Neuronal stem cell (in vitro differentiated cells): ENCODE results near the gene CENPP.

Experiments used
- DNase-seq: peaks from one replicate; pipeline ENCODE4 v3.0.0-alpha.2; 2013; ENCODE audit warnings: low spot score
- H2AFZ ChIP-seq: one replicate; pipeline ENCODE4 v1.6.1; 2013; ENCODE audit warnings: mild to moderate bottlenecking, low read length, inconsistent platforms
- H2AK5ac ChIP-seq: 2 replicates; pipeline ENCODE4 v1.6.1; 2013; ENCODE audit warnings: low read depth, mild to moderate bottlenecking, inconsistent platforms, low read length, moderate library complexity, mixed read lengths
- H2BK120ac ChIP-seq: 2 replicates; pipeline ENCODE4 v1.6.1; 2013; ENCODE audit warnings: low read depth, mild to moderate bottlenecking, inconsistent platforms, low read length, moderate library complexity, mixed read lengths
- H2BK12ac ChIP-seq: one replicate; pipeline ENCODE4 v1.6.1; 2013; ENCODE audit warnings: low read length, inconsistent platforms
- H2BK15ac ChIP-seq: 2 replicates; pipeline ENCODE4 v1.6.1; 2013; ENCODE audit warnings: mild to moderate bottlenecking, low read length, inconsistent platforms, mixed read lengths
- H2BK5ac ChIP-seq: one replicate; pipeline ENCODE4 v1.6.1; 2013; ENCODE audit warnings: inconsistent platforms, mild to moderate bottlenecking, low read length, moderate library complexity
- H3K14ac ChIP-seq: one replicate; pipeline ENCODE4 v1.6.1; 2013; ENCODE audit warnings: low read length, inconsistent platforms
- H3K18ac ChIP-seq: 2 replicates; pipeline ENCODE4 v1.6.1; 2013; ENCODE audit warnings: low read length, inconsistent platforms
- H3K23ac ChIP-seq: 2 replicates; pipeline ENCODE4 v1.6.1; 2013; ENCODE audit warnings: low read depth, mild to moderate bottlenecking, mixed read lengths, low read length, inconsistent platforms; ENCODE audit not compliant: poor library complexity
- H3K27ac ChIP-seq: replicated peaks from 3 replicates; pipeline ENCODE4 v1.5.1; 2013; ENCODE audit warnings: low read length, inconsistent platforms
- H3K27me3 ChIP-seq, 3 experiments: 2 replicates each; pipeline ENCODE4 v1.6.1; 2013; ENCODE audit warnings: low read length in 3 of 3, mild to moderate bottlenecking in 2 of 3, inconsistent platforms in 1 of 3, low read depth in 1 of 3, mixed read lengths in 1 of 3, moderate library complexity in 1 of 3; ENCODE audit not compliant: control insufficient read depth in 3 of 3, insufficient read depth in 3 of 3
- H3K36me3 ChIP-seq, 2 donors: replicated peaks in 1 of 2; 2 replicates each; pipeline ENCODE4 v1.6.1; 2013; ENCODE audit warnings: low read length in 2 of 2; ENCODE audit not compliant: control insufficient read depth in 2 of 2, insufficient read depth in 2 of 2
- H3K4ac ChIP-seq: 2 replicates; pipeline ENCODE4 v1.6.1; 2013; ENCODE audit warnings: inconsistent platforms, mild to moderate bottlenecking, low read length, moderate library complexity
- H3K4me1 ChIP-seq, 2 donors: 1 replicate in 1 of 2; 2 replicates in 1 of 2; pipeline ENCODE4 v1.6.1; 2013; ENCODE audit warnings: low read length in 2 of 2, low read depth in 1 of 2; ENCODE audit not compliant: control insufficient read depth in 2 of 2, insufficient read depth in 1 of 2
- H3K4me2 ChIP-seq: one replicate; pipeline ENCODE4 v1.6.1; 2013; ENCODE audit warnings: mild to moderate bottlenecking, low read length, inconsistent platforms; ENCODE audit not compliant: insufficient read depth, poor library complexity, severe bottlenecking
- H3K4me3 ChIP-seq, 2 donors: 2 replicates each; pipeline ENCODE4 v1.5.1; 2013; ENCODE audit warnings: low read length in 2 of 2, mild to moderate bottlenecking in 2 of 2, inconsistent platforms in 1 of 2, moderate library complexity in 1 of 2
- H3K79me1 ChIP-seq: one replicate; pipeline ENCODE4 v1.6.1; 2013; ENCODE audit warnings: low read depth, mild to moderate bottlenecking, inconsistent platforms, low read length, moderate library complexity
- H3K9ac ChIP-seq: one replicate; pipeline ENCODE4 v1.6.1; 2013; ENCODE audit warnings: mild to moderate bottlenecking, low read depth, low read length, inconsistent platforms; ENCODE audit not compliant: poor library complexity
- H3K9me3 ChIP-seq, 2 donors: replicated peaks in 1 of 2; 2 replicates each; pipeline versions ENCODE3 to v1.6.1; 2013; ENCODE audit warnings: low read length in 2 of 2, mild to moderate bottlenecking in 2 of 2, inconsistent platforms in 1 of 2, low read depth in 1 of 2, mixed read lengths in 1 of 2, moderate library complexity in 1 of 2; ENCODE audit not compliant: control insufficient read depth in 2 of 2, insufficient read depth in 1 of 2
- H4K8ac ChIP-seq: one replicate; pipeline ENCODE4 v1.6.1; 2013; ENCODE audit warnings: low read depth, mild to moderate bottlenecking, inconsistent platforms, low read length, moderate library complexity
- H4K91ac ChIP-seq: one replicate; pipeline ENCODE4 v1.6.1; 2013; ENCODE audit warnings: low read length, low read depth, mild to moderate bottlenecking, inconsistent platforms; ENCODE audit not compliant: poor library complexity
- WGBS, 2 donors: extraction: QIAGEN DNeasy Blood & Tissue Kit; methylation state at CpG; one replicate each; pipeline ENCODE4 v1.1.7; 2013; ENCODE audit warnings: missing lambda C conversion rate in 2 of 2, mixed read lengths in 1 of 2; ENCODE audit not compliant: insufficient read length in 2 of 2, insufficient replicate concordance in 1 of 2; ENCODE audit errors: extremely low coverage in 2 of 2; 5-methylcytosine and 5-hydroxymethylcytosine counted together

CENPP gene

DNA sequence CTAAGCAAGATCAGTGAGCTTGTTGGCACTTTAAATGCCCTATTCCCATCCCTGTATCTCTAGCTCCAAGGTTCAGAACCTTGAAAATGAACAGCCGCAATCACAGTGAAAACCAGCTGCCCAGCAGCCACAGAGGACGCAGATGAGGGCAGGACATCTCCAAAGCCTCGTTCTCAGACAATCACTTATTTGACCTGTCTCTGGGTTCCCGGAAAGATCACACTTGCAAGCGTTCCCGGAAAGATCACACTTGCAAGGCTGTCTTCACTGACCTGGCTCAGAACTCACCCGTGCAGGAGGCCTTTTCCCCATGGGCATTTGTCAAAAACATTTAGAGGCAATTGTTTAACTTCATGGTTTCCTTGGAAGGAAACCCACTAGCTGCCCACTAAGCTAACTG, 318.5 kb downstream of the CENPP start:
- Histone ChIP-seq H2BK15ac (no peak overlapping the region), H2BK120ac (no peak overlapping the region), H3K27me3 (no peaks in the 10 kb centered on the region), H2AK5ac (no peak overlapping the region), H3K4ac (no peak overlapping the region), H2BK5ac (no peak overlapping the region), H2BK12ac (no peak overlapping the region), H3K14ac (no peak overlapping the region), H3K4me3 (no peak overlapping the region), H4K91ac (no peak overlapping the region), H3K9me3 (no peaks in the 10 kb centered on the region), H3K36me3 (peaks cover 31 to 95% of the 10 kb centered on the region in 2 donors), H3K18ac (no peak overlapping the region), H2AFZ (no peak overlapping the region), H3K9ac (no peak overlapping the region), H3K27ac (no peak overlapping the region), H4K8ac (no peak overlapping the region), H3K4me1 (no peaks in the 10 kb centered on the region), H3K23ac (no peak overlapping the region), H3K79me1 (peaks cover 3% of the 10 kb centered on the region), H3K4me2 (no peak overlapping the region)
- no CpG with 5 or more reads among the region's 7 CpGs for WGBS, 2 donors
- DNase-seq, result no peak

DNA sequence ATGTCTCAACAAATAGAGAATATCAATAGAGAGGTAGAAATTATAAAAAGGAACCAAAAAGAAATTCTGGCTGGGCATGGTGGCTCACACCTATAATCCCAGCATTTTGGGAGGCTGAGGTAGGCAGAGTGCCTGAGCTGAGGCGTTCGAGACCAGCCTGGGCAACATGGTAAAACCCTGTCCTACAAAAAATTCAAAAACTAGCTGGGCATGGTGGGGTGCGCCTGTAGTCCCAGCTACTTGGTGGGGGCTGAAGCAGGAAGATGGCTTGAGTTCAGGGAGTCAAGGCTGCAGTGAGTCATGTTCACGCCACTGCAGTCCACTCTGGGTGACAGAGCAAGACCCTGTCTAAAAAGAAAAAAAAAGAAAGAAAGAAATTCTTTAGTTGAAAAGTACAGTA, 319.3 kb downstream of the CENPP start:
- H2AK5ac ChIP-seq, result no peak overlapping the region
- no CpG with 5 or more reads among the region's 4 CpGs for WGBS, 2 donors
- no peak overlapping the region for H3K4ac ChIP-seq
- no peak overlapping the region for H3K4me2 ChIP-seq
- no peak overlapping the region for H2BK5ac ChIP-seq
- no peak overlapping the region for H3K4me3 ChIP-seq
- no peak overlapping the region for H3K18ac ChIP-seq
- H3K4me1 ChIP-seq, result no peaks in the 10 kb centered on the region
- no peak overlapping the region for H2BK12ac ChIP-seq
- H3K36me3 ChIP-seq, result peaks cover 29 to 91% of the 10 kb centered on the region in 2 donors
- H3K14ac ChIP-seq, result no peak overlapping the region
- no peak overlapping the region for H3K27ac ChIP-seq
- H3K79me1 ChIP-seq, result peaks cover 3% of the 10 kb centered on the region
- H3K23ac ChIP-seq, result no peak overlapping the region
- no peaks in the 10 kb centered on the region for H3K27me3 ChIP-seq
- DNase-seq, result no peak
- H3K9me3 ChIP-seq, result no peaks in the 10 kb centered on the region
- no peak overlapping the region for H4K8ac ChIP-seq
- H4K91ac ChIP-seq, result no peak overlapping the region
- no peak overlapping the region for H2BK15ac ChIP-seq
- H2AFZ ChIP-seq, result no peak overlapping the region
- H3K9ac ChIP-seq, result no peak overlapping the region
- no peak overlapping the region for H2BK120ac ChIP-seq

DNA sequence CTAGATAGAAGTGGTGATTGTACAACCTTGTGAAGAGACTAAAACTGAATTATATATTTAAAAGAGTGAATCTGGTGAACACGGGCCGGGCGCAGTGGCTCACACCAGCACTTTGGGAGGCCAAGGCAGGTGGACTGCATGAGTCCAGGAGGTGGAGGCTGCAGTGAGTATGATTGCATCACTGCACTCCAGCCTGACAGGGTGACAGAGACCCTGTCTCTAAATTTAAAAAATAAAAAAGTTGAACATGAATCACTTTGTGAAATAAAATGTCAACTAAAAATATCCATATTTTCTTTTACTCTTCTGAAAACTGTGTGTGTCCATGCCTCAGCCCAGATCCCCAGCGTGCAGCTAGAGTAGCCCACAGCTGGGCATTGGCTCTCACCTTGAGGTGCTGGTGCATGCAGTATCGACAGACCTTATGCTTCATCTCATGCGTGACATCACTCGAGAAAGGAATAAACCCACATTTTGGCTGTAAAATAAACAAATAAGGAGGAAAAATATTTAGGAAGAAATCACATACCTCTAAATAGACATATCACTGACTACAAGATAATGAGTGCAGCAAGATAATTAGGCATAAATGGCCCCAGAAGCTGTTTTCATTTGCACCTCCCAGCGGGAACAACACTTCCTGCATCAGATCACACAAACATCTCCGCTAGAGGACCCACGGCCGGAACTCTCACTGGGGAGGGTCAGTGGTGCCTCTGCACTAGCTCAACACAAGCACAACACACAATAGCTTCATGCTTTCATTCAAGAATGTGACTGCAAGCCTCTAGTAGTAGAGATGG, 322.1 kb downstream of the CENPP start:
- Histone ChIP-seq H2BK120ac (no peak overlapping the region), H2AK5ac (no peak overlapping the region), H4K91ac (no peak overlapping the region), H3K36me3 (peaks cover 24 to 78% of the 10 kb centered on the region in 2 donors), H3K4me2 (no peak overlapping the region), H3K4me1 (no peaks in the 10 kb centered on the region), H3K27ac (no peak overlapping the region), H4K8ac (no peak overlapping the region), H3K4me3 (no peak overlapping the region), H3K9ac (no peak overlapping the region), H3K23ac (no peak overlapping the region), H3K14ac (no peak overlapping the region), H3K79me1 (no peaks in the 10 kb centered on the region), H2BK12ac (no peak overlapping the region), H2AFZ (no peak overlapping the region), H3K27me3 (no peaks in the 10 kb centered on the region), H3K4ac (no peak overlapping the region), H3K18ac (no peak overlapping the region), H2BK15ac (no peak overlapping the region), H2BK5ac (no peak overlapping the region), H3K9me3 (peaks cover 0 to under 1% of the 10 kb centered on the region in 2 donors)
- WGBS, 2 donors, result no CpG with 5 or more reads among the region's 11 CpGs
- no peak for DNase-seq

DNA sequence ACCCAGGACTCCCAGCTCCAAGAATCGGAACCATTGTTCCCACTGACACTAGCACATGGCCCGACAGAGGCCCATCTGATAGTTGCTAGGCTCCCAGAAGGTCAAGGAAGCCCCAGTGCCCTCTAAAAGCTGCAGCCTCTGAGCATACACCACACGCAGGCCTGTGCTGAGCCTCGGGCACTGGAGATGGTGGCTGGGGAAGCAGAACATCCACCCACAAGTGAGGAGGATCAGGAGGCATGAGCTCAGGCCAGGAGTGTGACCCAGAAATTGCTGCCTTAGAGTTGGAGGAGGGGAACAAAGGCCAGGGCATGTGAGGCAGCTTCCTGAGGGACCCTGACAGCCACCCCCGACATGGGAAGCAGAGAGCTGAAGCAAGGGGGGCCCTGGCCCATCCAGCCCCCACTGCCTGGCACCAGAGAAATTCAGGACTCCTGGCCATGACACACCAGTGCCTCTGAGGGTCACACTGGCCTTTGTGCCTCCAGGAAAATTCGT, 322.8 kb downstream of the CENPP start:
- H3K9ac ChIP-seq, result no peak overlapping the region
- no peaks in the 10 kb centered on the region for H3K79me1 ChIP-seq
- no peak overlapping the region for H3K4ac ChIP-seq
- no peak overlapping the region for H2BK12ac ChIP-seq
- no peak overlapping the region for H4K91ac ChIP-seq
- H3K27ac ChIP-seq, result no peak overlapping the region
- H3K4me1 ChIP-seq, result no peaks in the 10 kb centered on the region
- no peak overlapping the region for H2AK5ac ChIP-seq
- peaks cover 26 to 71% of the 10 kb centered on the region in 2 donors for H3K36me3 ChIP-seq
- peaks cover 0 to 1% of the 10 kb centered on the region in 2 donors for H3K9me3 ChIP-seq
- H2AFZ ChIP-seq, result no peak overlapping the region
- H2BK15ac ChIP-seq, result no peak overlapping the region
- WGBS, 2 donors, result no CpG with 5 or more reads among the region's 6 CpGs
- DNase-seq, result no peak
- no peak overlapping the region for H3K18ac ChIP-seq
- H3K14ac ChIP-seq, result no peak overlapping the region
- H2BK120ac ChIP-seq, result no peak overlapping the region
- no peak overlapping the region for H4K8ac ChIP-seq
- no peak overlapping the region for H3K4me2 ChIP-seq
- H2BK5ac ChIP-seq, result peak overlapping the region; percentile 43
- peak overlapping the region in 1 of 2 donors; percentile 0 for H3K4me3 ChIP-seq
- H3K23ac ChIP-seq, result no peak overlapping the region
- H3K27me3 ChIP-seq, result no peaks in the 10 kb centered on the region
